ENCODE measurements around the gene POM121C.
"Not testable (repeated sequence)": the region's sequence is repeated elsewhere in the genome, so short reads cannot be mapped to it uniquely, and the experiment has no call there.

Gene POM121C

DNA sequence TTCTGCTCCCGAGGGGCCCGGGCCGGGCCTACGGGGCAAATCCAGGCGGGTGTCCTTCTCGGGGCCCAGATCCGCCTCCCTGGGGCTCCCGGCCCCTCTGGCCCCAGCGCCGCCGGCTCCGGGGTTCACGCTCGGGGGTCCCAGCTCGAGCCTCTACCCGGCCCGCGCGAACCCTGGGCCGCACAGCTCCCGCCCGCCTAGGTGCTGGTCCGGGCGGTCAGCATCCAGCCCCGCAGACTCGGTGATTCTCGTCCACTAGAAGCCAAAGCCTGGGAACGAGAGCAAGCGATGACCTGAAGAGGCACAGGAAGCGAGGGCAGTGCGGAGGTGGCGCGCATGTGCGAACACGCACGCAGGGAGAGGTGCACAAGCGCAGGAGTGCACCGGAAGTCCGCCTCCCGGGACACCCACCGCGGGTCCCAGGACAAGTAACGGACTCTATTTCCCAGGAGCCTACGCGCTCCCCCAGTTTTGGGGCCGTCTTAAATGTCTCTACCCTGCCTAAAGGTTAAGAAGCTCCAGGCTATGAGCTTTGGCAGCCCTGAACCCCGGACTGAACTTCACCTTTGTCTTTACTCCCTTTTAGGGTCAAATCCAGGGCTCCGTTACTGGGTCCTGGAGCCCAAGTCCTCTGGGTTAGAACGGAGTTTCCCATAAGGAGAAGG lies at the start of gene POM121C:
TSS of gene POM121C (minus strand) at position 321 of the 665 bp plus-strand sequence. CDS start 44,803 bp downstream, outside the sequence.
- H3K9me3 ChIP-seq (ENCODE audit: control insufficient read depth in 2 of 2, low read length in 2 of 2); H3K4me1 ChIP-seq (ENCODE audit: control insufficient read depth in 2 of 2, insufficient read depth in 2 of 2, low read length in 2 of 2); H3K36me3 ChIP-seq (ENCODE audit: control insufficient read depth in 2 of 2, insufficient read depth in 2 of 2, low read length in 2 of 2); H3K27me3 ChIP-seq (ENCODE audit: control insufficient read depth in 2 of 2, insufficient read depth in 2 of 2, low read length in 2 of 2): not testable (repeated sequence)
- Histone ChIP-seq H3K27ac (ENCODE audit: low read depth in 2 of 2, low read length in 2 of 2) (peak within 1 kb of the TSS; percentile 68 to 70), H3K9ac (ENCODE audit: low read depth in 1 of 2, low read length in 2 of 2) (peak within 1 kb of the TSS; percentile 52 to 70), H3K4me3 (ENCODE audit: low read length in 2 of 2) (peak within 1 kb of the TSS; percentile 72 to 76)

GRCh38 chr7:75534727-75535307 lies 48.7 kb upstream of the POM121C start:
- Histone ChIP-seq H3K4me3 (ENCODE audit: low read length in 2 of 2) (no peak overlapping the region), H3K9me3 (ENCODE audit: control insufficient read depth in 2 of 2, low read length in 2 of 2) (no peaks in the 10 kb centered on the region), H3K27me3 (ENCODE audit: control insufficient read depth in 2 of 2, insufficient read depth in 2 of 2, low read length in 2 of 2) (no peaks in the 10 kb centered on the region), H3K9ac (ENCODE audit: low read depth in 1 of 2, low read length in 2 of 2) (no peak overlapping the region), H3K4me1 (ENCODE audit: control insufficient read depth in 2 of 2, insufficient read depth in 2 of 2, low read length in 2 of 2) (no peaks in the 10 kb centered on the region), H3K27ac (ENCODE audit: low read depth in 2 of 2, low read length in 2 of 2) (no peak overlapping the region), H3K36me3 (ENCODE audit: control insufficient read depth in 2 of 2, insufficient read depth in 2 of 2, low read length in 2 of 2) (peaks cover 5 to 12% of the 10 kb centered on the region in 2 donors)

DNA sequence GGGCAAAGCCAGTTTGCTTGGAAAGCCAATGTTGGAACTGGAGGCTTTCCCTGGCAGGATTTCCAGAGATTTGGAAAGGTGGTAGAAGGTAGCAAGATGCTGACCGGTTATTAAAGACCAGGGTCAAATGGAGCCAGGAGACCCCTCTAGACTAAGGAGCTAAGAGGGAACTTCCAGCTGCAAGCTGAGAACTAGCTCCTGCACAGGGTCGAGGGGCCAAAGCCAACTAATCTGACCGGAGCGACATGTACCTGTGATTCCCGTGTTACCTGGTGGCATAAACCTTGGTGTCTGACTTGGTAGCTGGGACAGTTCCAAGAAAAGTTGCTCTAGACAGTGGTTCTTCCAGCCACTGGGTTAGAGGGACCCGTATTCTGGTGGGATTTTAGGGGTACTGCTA lies 47.8 kb upstream of the POM121C start:
- Histone ChIP-seq H3K4me3 (ENCODE audit: low read length in 2 of 2) (no peak overlapping the region), H3K36me3 (ENCODE audit: control insufficient read depth in 2 of 2, insufficient read depth in 2 of 2, low read length in 2 of 2) (peaks cover 3 to 9% of the 10 kb centered on the region in 2 donors), H3K27me3 (ENCODE audit: control insufficient read depth in 2 of 2, insufficient read depth in 2 of 2, low read length in 2 of 2) (no peaks in the 10 kb centered on the region), H3K27ac (ENCODE audit: low read depth in 2 of 2, low read length in 2 of 2) (no peak overlapping the region), H3K9me3 (ENCODE audit: control insufficient read depth in 2 of 2, low read length in 2 of 2) (no peaks in the 10 kb centered on the region), H3K9ac (ENCODE audit: low read depth in 1 of 2, low read length in 2 of 2) (no peak overlapping the region), H3K4me1 (ENCODE audit: control insufficient read depth in 2 of 2, insufficient read depth in 2 of 2, low read length in 2 of 2) (no peaks in the 10 kb centered on the region)

DNA sequence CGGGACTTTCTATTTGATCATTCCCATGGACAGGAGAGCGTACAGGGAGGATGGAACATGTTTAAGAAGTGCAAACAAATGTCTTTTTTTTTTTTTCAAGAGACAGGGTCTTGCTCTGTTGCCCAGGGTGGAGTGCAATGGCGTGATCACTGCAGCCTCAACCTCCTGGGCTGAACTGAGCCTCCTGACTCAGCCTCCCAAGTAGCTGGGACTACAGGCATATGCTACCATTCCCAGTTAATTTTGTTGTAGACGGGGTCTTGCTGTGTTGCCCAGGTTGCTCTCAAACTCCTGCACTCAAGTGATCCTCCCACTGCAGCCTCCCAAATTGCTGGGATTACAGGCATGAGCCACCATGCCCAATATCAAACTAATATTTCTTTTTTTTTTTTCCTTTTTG lies 46.5 kb upstream of the POM121C start:
- Histone ChIP-seq H3K9me3 (ENCODE audit: control insufficient read depth in 2 of 2, low read length in 2 of 2) (no peaks in the 10 kb centered on the region), H3K27ac (ENCODE audit: low read depth in 2 of 2, low read length in 2 of 2) (no peak overlapping the region), H3K4me1 (ENCODE audit: control insufficient read depth in 2 of 2, insufficient read depth in 2 of 2, low read length in 2 of 2) (no peaks in the 10 kb centered on the region), H3K4me3 (ENCODE audit: low read length in 2 of 2) (no peak overlapping the region), H3K36me3 (ENCODE audit: control insufficient read depth in 2 of 2, insufficient read depth in 2 of 2, low read length in 2 of 2) (peaks cover 0 to 9% of the 10 kb centered on the region in 2 donors), H3K27me3 (ENCODE audit: control insufficient read depth in 2 of 2, insufficient read depth in 2 of 2, low read length in 2 of 2) (no peaks in the 10 kb centered on the region), H3K9ac (ENCODE audit: low read depth in 1 of 2, low read length in 2 of 2) (no peak overlapping the region)

- H3K27me3 ChIP-seq (ENCODE audit: control insufficient read depth in 2 of 2, insufficient read depth in 2 of 2, low read length in 2 of 2) = no peaks in the 10 kb centered on the region
- H3K9ac ChIP-seq (ENCODE audit: low read depth in 1 of 2, low read length in 2 of 2) = no peak overlapping the region
- no peak overlapping the region for H3K4me3 ChIP-seq (ENCODE audit: low read length in 2 of 2)
- no peaks in the 10 kb centered on the region for H3K4me1 ChIP-seq (ENCODE audit: control insufficient read depth in 2 of 2, insufficient read depth in 2 of 2, low read length in 2 of 2)
- no peaks in the 10 kb centered on the region for H3K36me3 ChIP-seq (ENCODE audit: control insufficient read depth in 2 of 2, insufficient read depth in 2 of 2, low read length in 2 of 2)
- no peak overlapping the region for H3K27ac ChIP-seq (ENCODE audit: low read depth in 2 of 2, low read length in 2 of 2)
- H3K9me3 ChIP-seq (ENCODE audit: control insufficient read depth in 2 of 2, low read length in 2 of 2) = no peaks in the 10 kb centered on the region
Observed at GRCh38 chr7:75531359-75531821, 45.3 kb upstream of the POM121C start.

GRCh38 chr7:75527224-75527722 lies 41.2 kb upstream of the POM121C start:
- Histone ChIP-seq H3K36me3 (ENCODE audit: control insufficient read depth in 2 of 2, insufficient read depth in 2 of 2, low read length in 2 of 2) (peaks cover 7 to 11% of the 10 kb centered on the region in 2 donors), H3K27ac (ENCODE audit: low read depth in 2 of 2, low read length in 2 of 2) (peak overlapping the region; percentile 70 to 85), H3K9ac (ENCODE audit: low read depth in 1 of 2, low read length in 2 of 2) (peak overlapping the region; percentile 72 to 87), H3K4me3 (ENCODE audit: low read length in 2 of 2) (peak overlapping the region; percentile 75 to 90)
- H3K9me3 ChIP-seq (ENCODE audit: control insufficient read depth in 2 of 2, low read length in 2 of 2); H3K4me1 ChIP-seq (ENCODE audit: control insufficient read depth in 2 of 2, insufficient read depth in 2 of 2, low read length in 2 of 2); H3K27me3 ChIP-seq (ENCODE audit: control insufficient read depth in 2 of 2, insufficient read depth in 2 of 2, low read length in 2 of 2): not testable (repeated sequence)

DNA sequence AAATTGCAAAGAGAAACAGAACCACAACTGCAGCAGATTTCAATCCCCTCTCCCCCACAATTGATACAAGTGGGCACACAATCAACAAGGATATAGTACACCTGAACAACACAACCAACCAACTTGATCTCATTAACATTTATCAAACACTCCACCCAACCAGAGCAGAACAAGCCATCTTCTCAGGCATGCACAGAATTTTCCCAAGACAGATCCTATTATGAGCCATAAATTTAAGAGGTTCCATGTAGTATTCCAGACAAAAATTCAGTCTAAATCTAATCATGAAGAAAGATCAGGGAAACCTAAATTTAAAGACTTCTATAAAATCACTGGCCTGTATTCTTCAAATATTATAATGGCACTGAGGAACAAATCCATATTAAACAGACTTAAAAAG lies 35.6 kb upstream of the POM121C start:
- not testable (repeated sequence) for H3K4me1 ChIP-seq (ENCODE audit: control insufficient read depth in 2 of 2, insufficient read depth in 2 of 2, low read length in 2 of 2); H3K9ac ChIP-seq (ENCODE audit: low read depth in 1 of 2, low read length in 2 of 2); H3K4me3 ChIP-seq (ENCODE audit: low read length in 2 of 2); H3K9me3 ChIP-seq (ENCODE audit: control insufficient read depth in 2 of 2, low read length in 2 of 2); H3K27ac ChIP-seq (ENCODE audit: low read depth in 2 of 2, low read length in 2 of 2); H3K27me3 ChIP-seq (ENCODE audit: control insufficient read depth in 2 of 2, insufficient read depth in 2 of 2, low read length in 2 of 2)
- peaks cover 7 to 11% of the 10 kb centered on the region in 2 donors for H3K36me3 ChIP-seq (ENCODE audit: control insufficient read depth in 2 of 2, insufficient read depth in 2 of 2, low read length in 2 of 2)

GRCh38 chr7:75518842-75519241 lies 32.7 kb upstream of the POM121C start:
- not testable (repeated sequence) for H3K9ac ChIP-seq (ENCODE audit: low read depth in 1 of 2, low read length in 2 of 2); H3K36me3 ChIP-seq (ENCODE audit: control insufficient read depth in 2 of 2, insufficient read depth in 2 of 2, low read length in 2 of 2); H3K4me1 ChIP-seq (ENCODE audit: control insufficient read depth in 2 of 2, insufficient read depth in 2 of 2, low read length in 2 of 2); H3K27me3 ChIP-seq (ENCODE audit: control insufficient read depth in 2 of 2, insufficient read depth in 2 of 2, low read length in 2 of 2); H3K4me3 ChIP-seq (ENCODE audit: low read length in 2 of 2); H3K27ac ChIP-seq (ENCODE audit: low read depth in 2 of 2, low read length in 2 of 2); H3K9me3 ChIP-seq (ENCODE audit: control insufficient read depth in 2 of 2, low read length in 2 of 2)

GRCh38 chr7:75509033-75509432 lies 22.9 kb upstream of the POM121C start:
- H3K27me3 ChIP-seq (ENCODE audit: control insufficient read depth in 2 of 2, insufficient read depth in 2 of 2, low read length in 2 of 2); H3K36me3 ChIP-seq (ENCODE audit: control insufficient read depth in 2 of 2, insufficient read depth in 2 of 2, low read length in 2 of 2); H3K27ac ChIP-seq (ENCODE audit: low read depth in 2 of 2, low read length in 2 of 2); H3K9me3 ChIP-seq (ENCODE audit: control insufficient read depth in 2 of 2, low read length in 2 of 2); H3K4me1 ChIP-seq (ENCODE audit: control insufficient read depth in 2 of 2, insufficient read depth in 2 of 2, low read length in 2 of 2); H3K4me3 ChIP-seq (ENCODE audit: low read length in 2 of 2); H3K9ac ChIP-seq (ENCODE audit: low read depth in 1 of 2, low read length in 2 of 2): not testable (repeated sequence)

DNA sequence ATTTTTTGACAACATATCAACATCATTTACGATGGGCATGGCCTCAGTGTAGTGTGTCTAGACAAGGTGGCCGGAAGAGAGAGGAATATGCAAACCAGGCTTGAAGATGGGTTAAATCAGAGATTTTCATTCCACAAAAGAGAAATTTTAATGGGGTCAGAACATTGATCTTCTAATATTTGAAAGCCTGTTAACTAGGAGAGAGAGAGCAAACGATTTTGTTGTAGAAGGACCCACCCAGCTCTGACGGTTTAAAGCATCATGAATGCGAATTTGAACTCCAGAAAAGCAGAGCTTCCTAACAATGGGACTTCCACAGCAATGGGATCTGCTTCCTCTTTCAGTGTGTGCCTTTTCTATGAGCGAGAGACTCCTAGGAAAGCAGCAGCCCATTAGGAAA lies 5.9 kb upstream of the POM121C start, which contains the start of gene SPDYE5:
TSS of gene SPDYE5 (plus strand) at position 301 of the 400 bp plus-strand sequence. CDS start 1,728 bp downstream, outside the sequence.
- not testable (repeated sequence) for H3K9me3 ChIP-seq (ENCODE audit: control insufficient read depth in 2 of 2, low read length in 2 of 2); H3K4me1 ChIP-seq (ENCODE audit: control insufficient read depth in 2 of 2, insufficient read depth in 2 of 2, low read length in 2 of 2); H3K27me3 ChIP-seq (ENCODE audit: control insufficient read depth in 2 of 2, insufficient read depth in 2 of 2, low read length in 2 of 2); H3K9ac ChIP-seq (ENCODE audit: low read depth in 1 of 2, low read length in 2 of 2); H3K4me3 ChIP-seq (ENCODE audit: low read length in 2 of 2); H3K36me3 ChIP-seq (ENCODE audit: control insufficient read depth in 2 of 2, insufficient read depth in 2 of 2, low read length in 2 of 2); H3K27ac ChIP-seq (ENCODE audit: low read depth in 2 of 2, low read length in 2 of 2)
